Kidney (tissue), 14 donors: ENCODE data around the gene BTAF1. TPM values are rescaled to one million over a fixed set of nuclear protein-coding genes. Genes with fewer than 3 reads are reported as not detected.

Experiments
- DNase-seq, 5 donors: peaks; one replicate each; pipeline ENCODE4 v3.0.0-alpha.2; 2013 to 2020
- FAIRE-seq: peaks from 2 replicates; lab custom pipeline; 2012; peaks lifted over from hg19 to GRCh38; lab: Jason Lieb, UNC
- H3K27ac ChIP-seq, 2 donors: one replicate each; pipeline ENCODE4 v1.7.0; 2013; ENCODE audit warnings: low read depth in 2 of 2, low read length in 2 of 2, inconsistent platforms in 1 of 2
- H3K27me3 ChIP-seq: one replicate; pipeline ENCODE4 v1.7.1; 2013; ENCODE audit warnings: low read length, inconsistent platforms; ENCODE audit not compliant: control insufficient read depth, insufficient read depth
- H3K36me3 ChIP-seq, 3 donors: one replicate each; pipeline versions ENCODE4 v1.7.0 to v1.7.1; 2013; ENCODE audit warnings: low read length in 3 of 3, control low read depth in 1 of 3, inconsistent platforms in 1 of 3; ENCODE audit not compliant: insufficient read depth in 3 of 3, control insufficient read depth in 2 of 3
- H3K4me1 ChIP-seq, 3 donors: one replicate each; pipeline versions ENCODE4 v1.7.0 to v1.7.1; 2013; ENCODE audit warnings: low read length in 3 of 3, inconsistent platforms in 1 of 3, low read depth in 1 of 3; ENCODE audit not compliant: control insufficient read depth in 2 of 3, insufficient read depth in 2 of 3
- H3K4me3 ChIP-seq, 3 donors: one replicate each; pipeline versions ENCODE4 v1.7.0 to v1.8.1; 2013; ENCODE audit warnings: low read length in 3 of 3, control low read depth in 1 of 3, inconsistent platforms in 1 of 3
- H3K9ac ChIP-seq, 3 donors: one replicate each; pipeline versions ENCODE4 v1.7.0 to v1.7.1; 2013; ENCODE audit warnings: low read length in 3 of 3, control low read depth in 1 of 3, inconsistent platforms in 1 of 3
- H3K9me3 ChIP-seq, 3 donors: one replicate each; pipeline versions ENCODE4 v1.7.0 to v1.7.1; 2013; ENCODE audit warnings: low read length in 3 of 3, control low read depth in 1 of 3, inconsistent platforms in 1 of 3; ENCODE audit not compliant: control insufficient read depth in 2 of 3, insufficient read depth in 1 of 3
- CTCF ChIP-seq: IDR thresholded peaks from 3 replicates; pipeline ENCODE4 v1.5.1; 2012; ENCODE audit warnings: mild to moderate bottlenecking, moderate library complexity, borderline replicate concordance; ENCODE audit not compliant: insufficient read depth; ENCODE audit errors: extremely low read depth
- intact Hi-C: fragments of 100-400 bp; cut with DNase I; formaldehyde crosslinking; loops from one replicate; pipeline ENCODE4 v1.11.1; 2022
- polyA plus RNA-seq: library from polyadenylated mRNA; stranded (reverse); fragments of 350-450 nt; fragmentation: Illumina TruSeq; extraction: RNeasy Lipid Tissue Mini Kit (QIAGEN cat#74804); gene quantifications from one replicate; pipeline ENCODE4 v1.2.3, GENCODE V29; 2014; ENCODE audit warnings: low read depth, low replicate concordance; ENCODE audit not compliant: insufficient read depth
- total RNA-seq: library from RNA; stranded (reverse); fragmentation: NEBNext Ultra II Directional; extraction: Animal tissue kit (Norgen Biotek cat#: 25700); gene quantifications from one replicate; pipeline ENCODE4 v1.2.1, GENCODE V29; 2021
- donor health status: control.
- donor health status: control.
- donor health status: control.
- donor health status: control.
- donor health status: control.
- donor health status: DM: yes; HTN: yes; CAD: no.
- donor health status: Normal renal cell carcinoma (clear cell type).

BTAF1 gene
- total and polyA plus RNA-seq, 2 donors from 2014 or later: 4.3 to 35.1 TPM

- Histone ChIP-seq H3K9me3 (no peaks in the 10 kb centered on the region), H3K27me3 (no peaks in the 10 kb centered on the region), H3K4me1 (no peaks in the 10 kb centered on the region), H3K4me3 (no peak overlapping the region), H3K27ac (no peak overlapping the region), H3K9ac (no peak overlapping the region), H3K36me3 (peaks cover 2 to 15% (median 14%) of the 10 kb centered on the region in 3 donors)
- no peak for TF ChIP-seq CTCF
- FAIRE-seq (no peak), DNase-seq (no peak)
- intact Hi-C loops: no loop called here
Measured at GRCh38 chr10:91983416-91983815, 59.8 kb downstream of the BTAF1 start.

DNA sequence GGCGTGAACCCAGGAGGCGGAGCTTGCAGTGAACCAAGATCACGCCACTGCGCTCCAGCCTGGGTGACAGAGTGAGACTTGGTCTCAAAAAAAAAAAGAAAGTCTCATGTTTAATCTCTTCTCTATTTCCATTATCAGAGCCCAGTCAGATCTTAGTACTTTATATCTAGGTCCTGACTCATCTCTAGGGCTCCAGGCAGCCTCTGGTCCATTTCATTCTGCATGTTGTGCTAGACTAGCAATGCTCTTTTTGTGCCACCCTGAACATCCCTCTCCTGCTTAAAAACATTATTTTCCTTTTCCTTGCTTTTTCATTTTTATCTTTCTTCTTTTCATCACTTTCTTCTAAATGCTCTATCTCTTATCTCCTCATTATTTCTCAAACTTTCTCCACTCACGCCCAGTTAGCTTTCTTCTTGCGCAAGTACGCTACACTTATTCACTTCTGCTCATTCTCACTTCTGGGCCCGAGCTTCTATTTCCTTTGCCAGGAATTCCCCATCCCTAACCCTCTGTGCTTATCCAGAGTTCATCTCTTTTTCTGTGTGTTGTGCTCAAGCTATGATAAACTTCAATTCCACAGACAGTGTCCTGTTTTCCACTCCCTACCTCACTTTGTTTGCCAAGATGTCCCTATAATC is 63.9 kb downstream of the BTAF1 start:
- no peaks in the 10 kb centered on the region for H3K4me1 ChIP-seq
- no peak for TF ChIP-seq CTCF
- H3K4me3 ChIP-seq: no peak overlapping the region
- H3K9ac ChIP-seq: no peak overlapping the region
- DNase-seq (no peak), FAIRE-seq (no peak)
- H3K27me3 ChIP-seq: no peaks in the 10 kb centered on the region
- H3K9me3 ChIP-seq: no peaks in the 10 kb centered on the region
- intact Hi-C loops: no loop called here
- peaks cover 2 to 26% (median 14%) of the 10 kb centered on the region in 3 donors for H3K36me3 ChIP-seq
- H3K27ac ChIP-seq: no peak overlapping the region

DNA sequence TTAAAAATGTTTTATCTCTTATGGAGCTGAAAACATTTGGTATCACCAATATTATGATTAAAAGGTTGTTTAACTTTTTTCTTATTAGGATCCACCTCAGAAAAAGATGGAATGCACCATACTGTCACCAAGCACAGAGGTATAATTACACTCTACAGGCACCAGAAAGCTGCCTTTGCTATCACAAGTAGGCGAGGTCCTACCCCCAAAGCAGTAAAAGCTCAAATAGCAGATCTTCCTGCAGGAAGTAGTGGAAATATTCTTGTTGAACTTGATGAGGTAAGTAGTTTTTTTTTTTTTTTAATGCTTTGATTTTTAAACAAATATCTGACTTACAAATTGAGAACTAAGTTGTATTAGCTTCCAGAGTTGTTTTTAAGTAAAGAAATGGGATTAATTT is 68.5 kb downstream of the BTAF1 start:
- H3K27me3 ChIP-seq: no peaks in the 10 kb centered on the region
- no peak for FAIRE-seq
- H3K9ac ChIP-seq: no peak overlapping the region
- no peak for DNase-seq
- intact Hi-C loops: no loop called here
- no peaks in the 10 kb centered on the region for H3K4me1 ChIP-seq
- H3K4me3 ChIP-seq: no peak overlapping the region
- no peak for TF ChIP-seq CTCF
- H3K36me3 ChIP-seq: peaks cover 2 to 26% (median 2%) of the 10 kb centered on the region in 3 donors
- no peaks in the 10 kb centered on the region for H3K9me3 ChIP-seq
- no peak overlapping the region for H3K27ac ChIP-seq

GRCh38 chr10:91996266-91996665 is 72.7 kb downstream of the BTAF1 start:
- H3K27me3 ChIP-seq: no peaks in the 10 kb centered on the region
- DNase-seq: no peak
- no peaks in the 10 kb centered on the region for H3K9me3 ChIP-seq
- H3K4me1 ChIP-seq: no peaks in the 10 kb centered on the region
- peaks cover 5 to 33% (median 5%) of the 10 kb centered on the region in 3 donors for H3K36me3 ChIP-seq
- no peak overlapping the region for H3K4me3 ChIP-seq
- H3K9ac ChIP-seq: no peak overlapping the region
- intact Hi-C loops: no loop called here
- no peak overlapping the region for H3K27ac ChIP-seq
- no peak for FAIRE-seq
- TF ChIP-seq CTCF: no peak
